HEK293 (cell line): ENCODE measurements around the gene FSTL4.

ENCODE experiments used
- CTCF ChIA-PET: fragments of 350-600 bp; formaldehyde crosslinking; extraction: SDS; loops from one replicate; lab custom pipeline; 2021; ENCODE audit warnings: antibody characterized with exemption; lab: Yijun Ruan, JAX
- POLR2A ChIA-PET: fragments of 300-600 bp; formaldehyde crosslinking; extraction: SDS; loops from one replicate; lab custom pipeline; 2020; ENCODE audit warnings: antibody characterized with exemption, inconsistent platforms; lab: Yijun Ruan, JAX
- H3K27ac ChIP-seq: fragments of 200-500 bp; sonication (Bioruptor generic); 2 replicates; pipeline ENCODE4 v1.5.1; 2014; ENCODE audit warnings: low read depth, low read length, control low read depth, inconsistent platforms; ENCODE audit errors: extremely low read depth
- H3K36me3 ChIP-seq, 2 experiments: fragments of 200-500 bp in 1 of 2; sonication (Bioruptor generic) in 1 of 2; 1 replicate in 1 of 2; 2 replicates in 1 of 2; pipeline ENCODE4 v1.5.1; 2014 to 2017; ENCODE audit warnings: inconsistent platforms in 2 of 2, low read length in 2 of 2; ENCODE audit not compliant: control insufficient read depth in 2 of 2, insufficient read depth in 1 of 2
- H3K4me1 ChIP-seq: fragments of 200-500 bp; sonication (Bioruptor generic); 2 replicates; pipeline ENCODE4 v1.5.1; 2014; ENCODE audit warnings: mild to moderate bottlenecking, low read length, inconsistent platforms; ENCODE audit not compliant: control insufficient read depth, insufficient read depth
- H3K4me3 ChIP-seq: 2 replicates; pipeline ENCODE4 v1.5.1; 2011; ENCODE audit warnings: low read depth, mild to moderate bottlenecking, control low read depth, low read length, moderate library complexity
- H3K9me3 ChIP-seq: fragments of 200-500 bp; sonication (Bioruptor generic); 2 replicates; pipeline ENCODE4 v1.5.1; 2014; ENCODE audit warnings: low read depth, low read length, inconsistent platforms; ENCODE audit not compliant: control insufficient read depth, insufficient read depth
- GLIS1 ChIP-seq: fragments of 450-650 bp; formaldehyde crosslinking; IDR thresholded peaks from 2 replicates; pipeline ENCODE4 v1.5.1; 2016; ENCODE audit warnings: missing biosample characterization, missing genetic modification characterization
- SCRT1 ChIP-seq: fragments of 450-650 bp; formaldehyde crosslinking; IDR thresholded peaks from 2 replicates; pipeline ENCODE4 v1.5.1; 2016; ENCODE audit warnings: missing biosample characterization, missing genetic modification characterization, borderline replicate concordance
- SP2 ChIP-seq: fragments of 450-650 bp; formaldehyde crosslinking; IDR thresholded peaks from 2 replicates; pipeline ENCODE4 v1.5.1; 2016; ENCODE audit warnings: missing biosample characterization, missing genetic modification characterization
- ZBTB10 ChIP-seq: fragments of 450-650 bp; formaldehyde crosslinking; IDR thresholded peaks from 2 replicates; pipeline ENCODE4 v1.5.1; 2016; ENCODE audit warnings: missing biosample characterization, missing genetic modification characterization
- ZBTB11 ChIP-seq: fragments of 450-650 bp; formaldehyde crosslinking; conservative IDR thresholded peaks from 2 replicates; pipeline ENCODE4 v1.5.1; 2016; ENCODE audit warnings: low read depth, missing biosample characterization, missing genetic modification characterization
- ZBTB8A ChIP-seq: fragments of 450-650 bp; formaldehyde crosslinking; IDR thresholded peaks from 2 replicates; pipeline ENCODE4 v1.5.1; 2016; ENCODE audit warnings: missing biosample characterization, missing genetic modification characterization
- ZEB2 ChIP-seq: fragments of 450-650 bp; formaldehyde crosslinking; IDR thresholded peaks from 2 replicates; pipeline ENCODE4 v1.5.1; 2016; ENCODE audit warnings: missing biosample characterization, missing genetic modification characterization
- ZIC2 ChIP-seq: fragments of 450-650 bp; formaldehyde crosslinking; IDR thresholded peaks from 2 replicates; pipeline ENCODE4 v1.5.1; 2016; ENCODE audit warnings: missing biosample characterization, missing genetic modification characterization
- ZNF138 ChIP-seq: fragments of 450-650 bp; formaldehyde crosslinking; IDR thresholded peaks from 2 replicates; pipeline ENCODE4 v1.5.1; 2016; ENCODE audit warnings: missing biosample characterization, missing genetic modification characterization, borderline replicate concordance
- ZNF16 ChIP-seq: fragments of 450-650 bp; formaldehyde crosslinking; IDR thresholded peaks from 2 replicates; pipeline ENCODE4 v1.5.1; 2016; ENCODE audit warnings: low read depth, missing biosample characterization, missing genetic modification characterization
- ZNF184 ChIP-seq: fragments of 450-650 bp; IDR thresholded peaks from 2 replicates; pipeline ENCODE4 v1.5.1; 2018; ENCODE audit warnings: missing biosample characterization, mild to moderate bottlenecking, missing genetic modification characterization
- ZNF302 ChIP-seq: fragments of 450-650 bp; formaldehyde crosslinking; IDR thresholded peaks from 2 replicates; pipeline ENCODE4 v1.5.1; 2016; ENCODE audit warnings: missing biosample characterization, missing genetic modification characterization, low read depth
- ZNF311 ChIP-seq: fragments of 450-650 bp; formaldehyde crosslinking; IDR thresholded peaks from 2 replicates; pipeline ENCODE4 v1.5.1; 2017; ENCODE audit warnings: missing biosample characterization, missing genetic modification characterization, borderline replicate concordance
- ZNF449 ChIP-seq: fragments of 450-650 bp; formaldehyde crosslinking; IDR thresholded peaks from 2 replicates; pipeline ENCODE4 v1.5.1; 2017; ENCODE audit warnings: missing biosample characterization, mild to moderate bottlenecking, missing genetic modification characterization, moderate library complexity
- ZNF473 ChIP-seq: fragments of 450-650 bp; formaldehyde crosslinking; IDR thresholded peaks from 2 replicates; pipeline ENCODE4 v1.5.1; 2017; ENCODE audit warnings: missing biosample characterization, missing genetic modification characterization
- ZNF488 ChIP-seq: fragments of 450-650 bp; formaldehyde crosslinking; IDR thresholded peaks from 2 replicates; pipeline ENCODE4 v1.5.1; 2016; ENCODE audit warnings: missing biosample characterization, missing genetic modification characterization
- ZNF623 ChIP-seq: fragments of 450-650 bp; formaldehyde crosslinking; IDR thresholded peaks from 2 replicates; pipeline ENCODE4 v1.5.1; 2016; ENCODE audit warnings: missing biosample characterization, missing genetic modification characterization
- ZNF76 ChIP-seq: fragments of 450-650 bp; formaldehyde crosslinking; IDR thresholded peaks from 2 replicates; pipeline ENCODE4; 2016; ENCODE audit warnings: low read depth, missing biosample characterization, missing genetic modification characterization, borderline replicate concordance

Gene FSTL4

GRCh38 chr5:133256276-133256675 lies 356.1 kb downstream of the FSTL4 start (continued):
- TF ChIP-seq ZBTB8A (tag by site-specific recombination), result no peak

GRCh38 chr5:133254803-133255202 lies 357.5 kb downstream of the FSTL4 start:
- no peak for TF ChIP-seq ZBTB10 (tag by site-specific recombination)
- TF ChIP-seq ZNF76 (tag by site-specific recombination), result no peak
- no peak for TF ChIP-seq ZNF302 (tag by site-specific recombination)
- Histone ChIP-seq H3K9me3 (no peaks in the 10 kb centered on the region), H3K27ac (no peak overlapping the region), H3K4me3 (no peak overlapping the region), H3K36me3 (no peaks in the 10 kb centered on the region), H3K4me1 (peaks cover 6% of the 10 kb centered on the region; the same call in 1 of the 2 replicates)
- CTCF ChIA-PET, result interaction anchor here (1.4 kb wide), 1 partner anchor 142 kb away, joined by 3 read pairs; no protein-coding TSS in a partner anchor
- POLR2A ChIA-PET, result no interaction called here

GRCh38 chr5:133253671-133254070 lies 358.7 kb downstream of the FSTL4 start:
- Histone ChIP-seq H3K4me3 (no peak overlapping the region), H3K27ac (no peak overlapping the region), H3K9me3 (no peaks in the 10 kb centered on the region), H3K4me1 (peaks cover 6% of the 10 kb centered on the region; the same call in 1 of the 2 replicates), H3K36me3 (no peaks in the 10 kb centered on the region)
- TF ChIP-seq ZNF16, result peak; percentile 76; the same call in 1 of the 2 replicates
- TF ChIP-seq ZIC2 (tag by site-specific recombination), result 0 out of 2 replicates have a peak, but pooled peaks have one; percentile 22
- TF ChIP-seq ZNF488 (tag by site-specific recombination), result no peak
- CTCF ChIA-PET, result no interaction called here
- POLR2A ChIA-PET, result no interaction called here

- TF ChIP-seq ZNF311 (tag by site-specific recombination), result no peak
- TF ChIP-seq ZIC2 (tag by site-specific recombination), result peak; percentile 30; the same call in 1 of the 2 replicates
- peak; percentile 50 for TF ChIP-seq GLIS1
- Histone ChIP-seq H3K4me3 (no peak overlapping the region), H3K27ac (no peak overlapping the region), H3K4me1 (peaks cover 6% of the 10 kb centered on the region; the same call in 1 of the 2 replicates), H3K36me3 (no peaks in the 10 kb centered on the region), H3K9me3 (no peaks in the 10 kb centered on the region)
- CTCF ChIA-PET, result interaction anchor here (0.6 kb wide), 1 partner anchor 80 kb away, joined by 3 read pairs; no protein-coding TSS in a partner anchor
- POLR2A ChIA-PET, result no interaction called here
These were observed 359.3 kb downstream of the FSTL4 start for GRCh38 chr5:133253070-133253469.

- POLR2A ChIA-PET, result no interaction called here
- no peak overlapping the region for H3K27ac ChIP-seq
- peaks cover 6% of the 10 kb centered on the region; the same call in 1 of the 2 replicates for H3K4me1 ChIP-seq
- no peaks in the 10 kb centered on the region for H3K36me3 ChIP-seq
- H3K9me3 ChIP-seq, result no peaks in the 10 kb centered on the region
- CTCF ChIA-PET, result no interaction called here
- H3K4me3 ChIP-seq, result no peak overlapping the region
- TF ChIP-seq SCRT1 (tag by site-specific recombination) (no peak), ZNF138 (tag by site-specific recombination) (no peak), ZEB2 (no peak), ZNF449 (tag by site-specific recombination) (no peak), ZNF473 (no peak), ZNF184 (tag by site-specific recombination) (no peak), ZBTB11 (tag by site-specific recombination) (no peak), SP2 (tag by site-specific recombination) (no peak), ZNF623 (tag by site-specific recombination) (no peak), ZNF16 (no peak)
These were observed 360.2 kb downstream of the FSTL4 start for GRCh38 chr5:133252133-133252480.
